BLaER1 treated with 17β-estradiol and CSF1 and Interleukin-3, amounts not matched to agents 10 nM and 100 nM (cell line): ENCODE results near the gene ZNF638.

ENCODE experiments used
- H3K27ac ChIP-seq, 11 experiments: shearing (Covaris generic); formaldehyde crosslinking; 2 replicates each; pipeline ENCODE4 v1.8.1; 2022
- H3K27me3 ChIP-seq, 11 experiments: shearing (Covaris generic); formaldehyde crosslinking; 2 replicates each; pipeline ENCODE4 v1.8.1; 2022
- H3K36me3 ChIP-seq, 11 experiments: shearing (Covaris generic); formaldehyde crosslinking; 2 replicates each; pipeline ENCODE4 v1.8.1; 2022
- H3K4me1 ChIP-seq, 10 experiments: shearing (Covaris generic); formaldehyde crosslinking; 2 replicates each; pipeline ENCODE4 v1.8.1; 2022
- H3K4me2 ChIP-seq, 11 experiments: shearing (Covaris generic); formaldehyde crosslinking; 2 replicates each; pipeline ENCODE4 v1.8.1; 2022
- H3K4me3 ChIP-seq, 10 experiments: shearing (Covaris generic); formaldehyde crosslinking; 2 replicates each; pipeline ENCODE4 v1.8.1; 2022
- H3K9ac ChIP-seq, 11 experiments: shearing (Covaris generic); formaldehyde crosslinking; 2 replicates each; pipeline ENCODE4 v1.8.1; 2022
- H3K9me3 ChIP-seq, 11 experiments: shearing (Covaris generic); formaldehyde crosslinking; replicated peaks in 1 of 11; 2 replicates each; pipeline ENCODE4 v1.8.1; 2022
- H4K20me1 ChIP-seq, 11 experiments: shearing (Covaris generic); formaldehyde crosslinking; 2 replicates each; pipeline ENCODE4 v1.8.1; 2022
- Cebpa-rat ChIP-seq, 11 experiments: shearing (Covaris generic); IDR thresholded peaks; 2 replicates each; pipeline ENCODE4 v1.8.1; 2022

ZNF638 gene

DNA sequence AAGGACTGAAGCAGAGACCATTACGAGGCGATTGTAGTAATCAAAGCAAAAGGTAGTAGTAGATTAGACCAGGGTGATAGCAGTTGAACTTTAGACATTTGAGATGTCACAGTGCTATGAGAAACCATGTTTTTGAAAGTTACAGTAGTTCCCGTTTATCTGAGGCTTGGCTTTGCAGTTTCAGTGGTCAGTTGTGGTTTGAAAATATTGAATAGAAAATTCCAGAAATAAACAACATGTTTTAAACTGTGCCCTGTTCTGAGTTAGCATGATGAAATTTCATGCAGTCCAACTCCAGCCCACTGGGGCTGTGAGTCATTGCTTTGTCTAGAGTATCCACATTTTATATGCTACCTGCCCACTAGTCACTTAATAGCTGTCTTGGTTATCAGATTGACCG is 47.5 kb downstream of the ZNF638 start:
- H3K36me3 ChIP-seq, result peaks cover 93 to 100% (median 98%) of the 10 kb centered on the region in 11 experiments
- H3K4me2 ChIP-seq, result no peak overlapping the region
- no peak for TF ChIP-seq Cebpa-rat (IDR thresholded peaks at IDR 0.05)
- no peaks in the 10 kb centered on the region for H3K4me1 ChIP-seq
- H3K4me3 ChIP-seq, result no peak overlapping the region
- no peak overlapping the region for H3K27ac ChIP-seq
- no peak overlapping the region for H3K9ac ChIP-seq
- peaks cover 1 to 71% (median 21%) of the 10 kb centered on the region in 11 experiments; a peak in 16 of 22 replicates for H4K20me1 ChIP-seq
- H3K27me3 ChIP-seq, result no peaks in the 10 kb centered on the region
- peaks cover 0 to 4% (median 0%) of the 10 kb centered on the region in 11 experiments; a peak in 1 of 22 replicates for H3K9me3 ChIP-seq

DNA sequence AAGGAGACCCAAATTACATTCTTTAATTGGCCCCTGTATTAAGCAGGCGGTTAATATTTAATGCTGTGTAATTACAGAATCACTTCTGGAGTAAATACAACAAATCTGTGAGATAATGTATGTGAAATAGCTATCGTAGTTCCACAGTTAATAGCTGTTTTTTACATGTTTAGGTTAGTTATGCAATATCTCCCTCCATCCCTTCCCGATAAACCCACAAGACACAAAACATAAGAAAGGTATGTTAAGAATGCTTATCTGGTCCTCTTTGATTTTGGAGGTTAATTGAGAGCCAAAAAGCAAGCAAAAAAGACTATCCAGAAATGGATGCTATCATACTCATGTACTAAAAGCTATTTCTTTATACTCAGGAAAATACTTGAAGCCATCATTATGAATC is 49.1 kb downstream of the ZNF638 start:
- H3K9me3 ChIP-seq, result peaks cover 0 to 14% (median 10%) of the 10 kb centered on the region in 11 experiments; a peak in 10 of 22 replicates
- TF ChIP-seq Cebpa-rat (IDR thresholded peaks at IDR 0.05), result no peak
- no peaks in the 10 kb centered on the region for H3K4me1 ChIP-seq
- H3K9ac ChIP-seq, result no peak overlapping the region
- H3K27ac ChIP-seq, result no peak overlapping the region
- H3K27me3 ChIP-seq, result no peaks in the 10 kb centered on the region
- peaks cover 0 to 65% (median 14%) of the 10 kb centered on the region in 11 experiments; a peak in 13 of 22 replicates for H4K20me1 ChIP-seq
- no peak overlapping the region for H3K4me2 ChIP-seq
- H3K36me3 ChIP-seq, result peaks cover 94 to 100% (median 98%) of the 10 kb centered on the region in 11 experiments
- H3K4me3 ChIP-seq, result no peak overlapping the region

DNA sequence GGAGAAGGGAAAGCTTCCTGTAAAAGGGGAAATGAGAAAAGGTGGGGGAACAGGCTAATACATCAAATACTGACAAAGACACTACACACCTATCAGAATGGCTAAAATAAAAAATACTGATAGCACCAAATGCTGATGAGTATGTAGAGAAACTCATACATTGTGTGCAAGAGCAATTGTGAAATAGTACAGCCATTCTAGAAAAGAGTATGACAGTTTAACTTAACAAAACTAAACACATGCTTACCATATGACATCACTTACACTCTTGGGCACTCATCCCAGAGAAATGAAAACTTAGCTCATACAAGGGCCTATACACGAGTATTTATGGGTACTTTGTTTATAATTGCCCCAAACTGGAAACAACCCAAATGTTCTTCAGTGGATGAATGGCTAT is 53.4 kb downstream of the ZNF638 start:
- H3K4me3 ChIP-seq, result no peak overlapping the region
- TF ChIP-seq Cebpa-rat (IDR thresholded peaks at IDR 0.05), result no peak
- peaks cover 98 to 100% (median 100%) of the 10 kb centered on the region in 11 experiments for H3K36me3 ChIP-seq
- H3K27me3 ChIP-seq, result no peaks in the 10 kb centered on the region
- no peak overlapping the region for H3K27ac ChIP-seq
- no peak overlapping the region for H3K9ac ChIP-seq
- H3K4me1 ChIP-seq, result no peaks in the 10 kb centered on the region
- H3K9me3 ChIP-seq, result peaks cover 0 to 52% (median 41%) of the 10 kb centered on the region in 11 experiments; a peak in 19 of 22 replicates
- H3K4me2 ChIP-seq, result no peak overlapping the region
- H4K20me1 ChIP-seq, result peaks cover 0 to 26% (median 0%) of the 10 kb centered on the region in 11 experiments; a peak in 5 of 22 replicates

DNA sequence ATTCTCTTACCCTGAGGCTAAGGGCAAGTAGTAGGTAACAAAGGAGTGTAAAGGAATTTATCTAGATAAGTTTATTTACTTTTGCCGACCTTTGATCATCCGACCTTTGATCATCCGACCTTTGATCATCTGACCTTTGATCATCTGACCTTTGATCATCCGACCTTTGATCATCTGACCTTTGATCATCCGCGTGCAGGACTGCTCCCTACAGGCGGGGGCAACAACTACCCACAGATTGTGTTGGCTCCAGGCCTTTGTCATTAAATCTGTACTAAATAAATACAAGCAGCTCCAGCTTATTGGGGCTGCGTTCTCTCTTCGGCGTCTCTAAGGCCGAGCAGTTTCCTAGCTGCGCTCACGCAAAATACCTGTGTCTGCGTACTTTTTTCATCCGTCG is 56.6 kb downstream of the ZNF638 start:
- no peaks in the 10 kb centered on the region for H3K27me3 ChIP-seq
- H3K9me3 ChIP-seq, result peaks cover 0 to 52% (median 41%) of the 10 kb centered on the region in 11 experiments; a peak in 19 of 22 replicates
- TF ChIP-seq Cebpa-rat (IDR thresholded peaks at IDR 0.05), result no peak
- no peak overlapping the region; a peak in 1 of 20 replicates for H3K4me3 ChIP-seq
- no peak overlapping the region for H3K27ac ChIP-seq
- peaks cover 0 to 14% (median 0%) of the 10 kb centered on the region in 11 experiments; a peak in 4 of 22 replicates for H4K20me1 ChIP-seq
- H3K36me3 ChIP-seq, result peaks cover 95 to 100% (median 100%) of the 10 kb centered on the region in 11 experiments
- no peak overlapping the region for H3K9ac ChIP-seq
- no peaks in the 10 kb centered on the region for H3K4me1 ChIP-seq
- H3K4me2 ChIP-seq, result no peak overlapping the region

DNA sequence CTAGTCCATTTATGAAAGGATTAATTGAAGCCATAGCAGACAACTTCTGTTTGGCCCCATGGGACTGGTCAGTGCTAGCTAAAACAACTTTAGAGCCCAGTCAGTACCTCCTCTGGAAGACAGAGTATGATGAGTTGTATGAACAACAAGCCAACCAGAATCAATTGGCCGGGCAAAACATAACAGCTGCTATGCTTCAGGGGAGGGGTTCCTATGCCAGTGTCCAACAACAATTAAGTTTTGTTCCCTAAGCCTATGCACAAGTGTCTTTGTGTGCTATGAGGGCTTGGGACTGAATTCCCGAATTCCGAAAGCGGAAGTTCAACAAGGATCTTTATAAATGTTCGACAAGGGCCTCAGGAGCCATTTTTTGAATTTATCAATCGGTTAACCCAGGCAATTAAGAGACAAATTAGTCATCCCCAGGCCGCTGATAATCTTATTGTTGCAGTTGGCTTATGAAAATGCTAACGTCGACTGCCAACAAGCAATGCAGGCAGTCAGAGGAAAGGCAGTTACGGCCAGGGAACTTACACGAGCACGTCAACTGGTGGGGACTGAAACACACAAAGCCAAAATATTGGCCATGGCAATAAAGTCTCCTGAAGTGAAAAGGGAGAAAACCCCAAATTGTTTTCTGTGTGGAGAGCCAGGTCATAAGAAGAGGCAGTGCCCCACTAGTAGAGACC is 57.9 kb downstream of the ZNF638 start:
- no peak overlapping the region for H3K9ac ChIP-seq
- TF ChIP-seq Cebpa-rat (IDR thresholded peaks at IDR 0.05), result no peak
- H3K27me3 ChIP-seq, result no peaks in the 10 kb centered on the region
- H4K20me1 ChIP-seq, result peaks cover 0 to 6% (median 0%) of the 10 kb centered on the region in 11 experiments; a peak in 3 of 22 replicates
- no peak overlapping the region for H3K4me2 ChIP-seq
- peaks cover 0 to 54% (median 41%) of the 10 kb centered on the region in 11 experiments; a peak in 19 of 22 replicates for H3K9me3 ChIP-seq
- no peak overlapping the region for H3K4me3 ChIP-seq
- H3K27ac ChIP-seq, result no peak overlapping the region
- peaks cover 95 to 100% (median 100%) of the 10 kb centered on the region in 11 experiments for H3K36me3 ChIP-seq
- no peaks in the 10 kb centered on the region for H3K4me1 ChIP-seq

DNA sequence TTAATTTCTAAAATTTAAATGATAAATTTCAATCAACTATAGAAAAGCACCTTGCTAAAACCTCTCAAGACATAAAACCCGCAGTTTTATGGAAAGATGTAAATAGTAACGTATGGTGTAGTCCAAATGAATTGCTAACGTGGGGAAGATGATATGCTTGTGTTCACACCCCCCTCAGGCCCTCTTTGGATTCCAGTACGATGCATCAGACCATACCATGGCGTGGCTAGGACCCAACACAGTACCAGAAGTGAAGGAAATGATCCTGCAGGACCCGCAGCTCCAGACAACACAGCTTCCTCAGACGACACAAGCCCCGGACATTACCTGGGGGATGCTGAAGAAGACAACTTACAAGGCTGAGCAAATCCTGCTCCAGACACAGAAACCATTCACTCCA is 61.6 kb downstream of the ZNF638 start:
- Histone ChIP-seq H4K20me1 (peaks cover 0 to 6% (median 0%) of the 10 kb centered on the region in 11 experiments; a peak in 1 of 22 replicates), H3K36me3 (peaks cover 91 to 100% (median 98%) of the 10 kb centered on the region in 11 experiments), H3K27me3 (no peaks in the 10 kb centered on the region), H3K4me3 (no peak overlapping the region), H3K4me2 (no peak overlapping the region), H3K27ac (no peak overlapping the region), H3K9ac (no peak overlapping the region), H3K9me3 (peaks cover 0 to 20% (median 7%) of the 10 kb centered on the region in 11 experiments; a peak in 19 of 22 replicates), H3K4me1 (no peaks in the 10 kb centered on the region)
- TF ChIP-seq Cebpa-rat (IDR thresholded peaks at IDR 0.05), result no peak

DNA sequence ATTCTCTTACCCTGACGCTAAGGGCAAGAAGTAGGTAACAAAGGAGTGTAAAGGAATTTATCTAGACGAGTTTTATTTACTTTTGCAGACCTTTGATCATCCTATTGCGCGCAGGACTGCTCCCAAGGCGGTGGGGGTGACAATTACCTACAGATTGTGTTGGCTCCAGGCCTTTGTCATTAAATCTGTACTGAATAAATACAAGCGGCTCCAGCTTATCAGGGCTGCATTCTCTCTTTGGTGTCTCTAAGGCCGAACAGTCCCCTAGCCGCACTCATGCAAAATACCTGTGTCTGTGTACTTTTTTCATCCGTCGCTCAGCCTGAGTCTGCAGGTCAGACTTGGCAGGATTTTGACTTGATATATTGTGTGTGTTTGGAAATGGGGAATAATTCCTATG is 63.9 kb downstream of the ZNF638 start:
- no peak overlapping the region for H3K4me2 ChIP-seq
- no peak for TF ChIP-seq Cebpa-rat (IDR thresholded peaks at IDR 0.05)
- H4K20me1 ChIP-seq, result peaks cover 0 to 6% (median 0%) of the 10 kb centered on the region in 11 experiments; a peak in 1 of 22 replicates
- no peak overlapping the region for H3K4me3 ChIP-seq
- peaks cover 85 to 100% (median 96%) of the 10 kb centered on the region in 11 experiments for H3K36me3 ChIP-seq
- peaks cover 0 to 8% (median 0%) of the 10 kb centered on the region in 11 experiments; a peak in 1 of 22 replicates for H3K9me3 ChIP-seq
- H3K27ac ChIP-seq, result no peak overlapping the region
- no peak overlapping the region for H3K9ac ChIP-seq
- no peaks in the 10 kb centered on the region for H3K4me1 ChIP-seq
- H3K27me3 ChIP-seq, result no peaks in the 10 kb centered on the region

DNA sequence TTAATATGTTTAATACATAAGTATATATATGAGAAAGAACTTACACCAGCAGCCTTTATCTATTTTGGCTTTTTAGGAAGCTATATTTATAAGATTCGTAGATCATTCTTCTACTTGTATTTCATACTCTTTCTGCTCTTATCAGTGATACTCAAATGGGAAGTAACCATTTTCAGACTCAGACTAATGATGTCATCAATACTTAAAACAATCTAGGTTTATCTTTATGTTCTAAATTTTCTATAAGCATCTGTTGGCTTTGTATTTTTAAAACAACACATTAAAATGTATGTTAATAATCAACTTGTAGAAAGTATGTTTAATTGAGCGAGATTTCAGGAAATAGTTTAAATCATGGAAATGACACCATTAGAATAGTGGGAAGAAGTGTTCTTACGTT is 70.8 kb downstream of the ZNF638 start:
- Histone ChIP-seq H3K4me1 (no peaks in the 10 kb centered on the region), H3K9me3 (no peaks in the 10 kb centered on the region), H3K4me2 (no peak overlapping the region), H3K27ac (no peak overlapping the region), H3K4me3 (no peak overlapping the region), H3K27me3 (no peaks in the 10 kb centered on the region), H3K36me3 (peaks cover 78 to 100% (median 93%) of the 10 kb centered on the region in 11 experiments), H3K9ac (no peak overlapping the region), H4K20me1 (no peaks in the 10 kb centered on the region)
- TF ChIP-seq Cebpa-rat (IDR thresholded peaks at IDR 0.05), result no peak

DNA sequence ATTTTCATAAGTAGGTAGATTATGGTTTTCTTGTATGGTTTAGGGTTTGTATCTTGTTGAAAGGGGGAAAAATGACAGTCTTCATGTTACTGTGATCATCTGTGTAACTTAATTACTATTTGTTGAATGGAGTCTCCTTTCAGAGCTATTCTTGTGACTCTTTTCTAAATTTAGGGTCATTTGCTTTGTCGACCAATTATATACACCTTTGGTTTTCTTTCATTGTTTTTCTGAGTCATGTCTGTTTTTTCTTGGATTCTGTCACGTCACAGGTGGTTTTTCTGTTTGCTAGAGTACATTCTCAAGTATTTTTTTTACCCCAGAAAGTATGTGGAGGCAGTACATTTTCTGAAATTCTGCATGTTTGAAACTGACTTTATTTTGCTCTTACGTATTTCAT is 78.0 kb downstream of the ZNF638 start:
- Histone ChIP-seq H3K4me3 (no peak overlapping the region), H4K20me1 (no peaks in the 10 kb centered on the region), H3K36me3 (peaks cover 58 to 67% (median 64%) of the 10 kb centered on the region in 11 experiments), H3K9ac (no peak overlapping the region), H3K27me3 (no peaks in the 10 kb centered on the region), H3K9me3 (peaks cover 7 to 18% (median 13%) of the 10 kb centered on the region in 11 experiments; a peak in 19 of 22 replicates), H3K4me2 (no peak overlapping the region), H3K27ac (no peak overlapping the region), H3K4me1 (no peaks in the 10 kb centered on the region)
- no peak for TF ChIP-seq Cebpa-rat (IDR thresholded peaks at IDR 0.05)
